ENCODE measurements around the gene FUT8. TPM values are rescaled to one million over a fixed set of nuclear protein-coding genes. Genes with fewer than 3 reads are reported as not detected.

The FUT8 gene
- total and polyA plus RNA-seq, 9 donors, result 18.1 to 51.1 (median 27.4) TPM

GRCh38 chr14:65581378-65581777 is 168.8 kb downstream of the FUT8 start:
- no peak overlapping the region for H3K27ac ChIP-seq
- intact Hi-C loops (cut with DNase I), result no loop called here
- H3K36me3 ChIP-seq, result no peaks in the 10 kb centered on the region
- WGBS, 3 donors, result 56 to 78% (median 61%) methylated on average over 3 of the region's 3 CpGs
- no peaks in the 10 kb centered on the region for H3K27me3 ChIP-seq
- H3K9me3 ChIP-seq, result no peaks in the 10 kb centered on the region
- H3K4me3 ChIP-seq, result no peak overlapping the region
- DNase-seq, result no peak
- TF ChIP-seq EP300 (IDR thresholded peaks at IDR 0.05) (no peak), POLR2A (IDR thresholded peaks at IDR 0.05) (no peak)
- TF ChIP-seq, protein P1, sequence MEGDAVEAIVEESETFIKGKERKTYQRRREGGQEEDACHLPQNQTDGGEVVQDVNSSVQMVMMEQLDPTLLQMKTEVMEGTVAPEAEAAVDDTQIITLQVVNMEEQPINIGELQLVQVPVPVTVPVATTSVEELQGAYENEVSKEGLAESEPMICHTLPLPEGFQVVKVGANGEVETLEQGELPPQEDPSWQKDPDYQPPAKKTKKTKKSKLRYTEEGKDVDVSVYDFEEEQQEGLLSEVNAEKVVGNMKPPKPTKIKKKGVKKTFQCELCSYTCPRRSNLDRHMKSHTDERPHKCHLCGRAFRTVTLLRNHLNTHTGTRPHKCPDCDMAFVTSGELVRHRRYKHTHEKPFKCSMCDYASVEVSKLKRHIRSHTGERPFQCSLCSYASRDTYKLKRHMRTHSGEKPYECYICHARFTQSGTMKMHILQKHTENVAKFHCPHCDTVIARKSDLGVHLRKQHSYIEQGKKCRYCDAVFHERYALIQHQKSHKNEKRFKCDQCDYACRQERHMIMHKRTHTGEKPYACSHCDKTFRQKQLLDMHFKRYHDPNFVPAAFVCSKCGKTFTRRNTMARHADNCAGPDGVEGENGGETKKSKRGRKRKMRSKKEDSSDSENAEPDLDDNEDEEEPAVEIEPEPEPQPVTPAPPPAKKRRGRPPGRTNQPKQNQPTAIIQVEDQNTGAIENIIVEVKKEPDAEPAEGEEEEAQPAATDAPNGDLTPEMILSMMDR (IDR thresholded peaks at IDR 0.05), result no peak
- H3K4me1 ChIP-seq (ENCODE audit: insufficient read depth), result no peaks in the 10 kb centered on the region

GRCh38 chr14:65581799-65582198 is 169.3 kb downstream of the FUT8 start:
- H3K27me3 ChIP-seq, result no peaks in the 10 kb centered on the region
- 92 to 97% (median 93%) methylated on average over 3 of the region's 3 CpGs for WGBS, 3 donors
- H3K4me3 ChIP-seq, result no peak overlapping the region
- no peaks in the 10 kb centered on the region for H3K36me3 ChIP-seq
- no peaks in the 10 kb centered on the region for H3K4me1 ChIP-seq (ENCODE audit: insufficient read depth)
- no peaks in the 10 kb centered on the region for H3K9me3 ChIP-seq
- intact Hi-C loops (cut with DNase I), result no loop called here
- TF ChIP-seq, protein P1 (IDR thresholded peaks at IDR 0.05), result no peak
- TF ChIP-seq POLR2A (IDR thresholded peaks at IDR 0.05) (no peak), EP300 (IDR thresholded peaks at IDR 0.05) (no peak)
- no peak overlapping the region for H3K27ac ChIP-seq
- no peak for DNase-seq

- Histone ChIP-seq H3K4me3 (no peak overlapping the region), H3K4me1 (ENCODE audit: insufficient read depth) (no peaks in the 10 kb centered on the region), H3K27ac (no peak overlapping the region), H3K27me3 (no peaks in the 10 kb centered on the region), H3K36me3 (no peaks in the 10 kb centered on the region), H3K9me3 (no peaks in the 10 kb centered on the region)
- intact Hi-C loops (cut with DNase I), result no loop called here
- 82 to 95% (median 91%) methylated on average over 1 of the region's 1 CpG for WGBS, 3 donors
- no peak for TF ChIP-seq POLR2A (IDR thresholded peaks at IDR 0.05)
- TF ChIP-seq, protein P1 (IDR thresholded peaks at IDR 0.05), result no peak
- TF ChIP-seq EP300 (IDR thresholded peaks at IDR 0.05), result no peak
- DNase-seq, result no peak
Observed at GRCh38 chr14:65585216-65585615, 172.7 kb downstream of the FUT8 start.

- no peaks in the 10 kb centered on the region for H3K4me1 ChIP-seq (ENCODE audit: insufficient read depth)
- DNase-seq, result no peak
- H3K27ac ChIP-seq, result no peak overlapping the region
- 68 to 77% (median 70%) methylated on average over 4 of the region's 4 CpGs for WGBS, 3 donors
- H3K4me3 ChIP-seq, result no peak overlapping the region
- H3K9me3 ChIP-seq, result no peaks in the 10 kb centered on the region
- TF ChIP-seq POLR2A (IDR thresholded peaks at IDR 0.05) (no peak), EP300 (IDR thresholded peaks at IDR 0.05) (no peak)
- TF ChIP-seq, protein P1 (IDR thresholded peaks at IDR 0.05), result no peak
- intact Hi-C loops (cut with DNase I), result no loop called here
- H3K36me3 ChIP-seq, result no peaks in the 10 kb centered on the region
- H3K27me3 ChIP-seq, result no peaks in the 10 kb centered on the region
Observed at GRCh38 chr14:65588426-65589140, 176.1 kb downstream of the FUT8 start.
